Astrocyte (in vitro differentiated cells and primary cell): Measurements from ENCODE around the gene PKMYT1. TPM values are rescaled to one million over a fixed set of nuclear protein-coding genes. Genes with fewer than 3 reads are reported as not detected.

Source experiments
- DNase-seq: peaks from one replicate; pipeline ENCODE4 v3.0.0-alpha.2; 2010; ENCODE audit warnings: low read depth
- FAIRE-seq: peaks from 2 replicates; lab custom pipeline; 2011; peaks lifted over from hg19 to GRCh38; lab: Jason Lieb, UNC
- H2AFZ ChIP-seq: 2 replicates; pipeline ENCODE4 v1.6.0; 2012; ENCODE audit warnings: low read depth, low read length, inconsistent platforms
- H3K27ac ChIP-seq: 2 replicates; pipeline ENCODE4 v1.5.1; 2011; ENCODE audit warnings: low read depth, low read length, inconsistent platforms
- H3K27me3 ChIP-seq: 2 replicates; pipeline ENCODE4 v1.6.0; 2011; ENCODE audit warnings: low read length, inconsistent platforms; ENCODE audit not compliant: insufficient read depth
- H3K36me3 ChIP-seq: 2 replicates; pipeline ENCODE4 v1.5.1; 2011; ENCODE audit warnings: low read length, inconsistent platforms; ENCODE audit not compliant: insufficient read depth
- H3K4me1 ChIP-seq: 2 replicates; pipeline ENCODE4 v1.5.1; 2011; ENCODE audit warnings: low read length, inconsistent platforms; ENCODE audit not compliant: insufficient read depth
- H3K4me2 ChIP-seq: 2 replicates; pipeline ENCODE4 v1.6.0; 2012; ENCODE audit warnings: low read length, inconsistent platforms
- H3K4me3 ChIP-seq: 2 replicates; pipeline ENCODE4 v1.5.1; 2011; ENCODE audit warnings: low read depth, mild to moderate bottlenecking, low read length, inconsistent platforms; ENCODE audit not compliant: insufficient read depth
- H3K79me2 ChIP-seq: 2 replicates; pipeline ENCODE4 v1.6.0; 2012; ENCODE audit warnings: mild to moderate bottlenecking, low read length, inconsistent platforms; ENCODE audit not compliant: insufficient read depth
- H3K9ac ChIP-seq: 2 replicates; pipeline ENCODE4 v1.6.0; 2012; ENCODE audit warnings: mild to moderate bottlenecking, low read length, inconsistent platforms
- H3K9me3 ChIP-seq: 2 replicates; pipeline ENCODE4 v1.5.1; 2012; ENCODE audit warnings: low read depth, mild to moderate bottlenecking, low read length, inconsistent platforms; ENCODE audit not compliant: insufficient read depth
- H4K20me1 ChIP-seq: 2 replicates; pipeline ENCODE4 v1.6.0; 2012; ENCODE audit warnings: low read length, inconsistent platforms; ENCODE audit not compliant: insufficient read depth
- H3K27ac Mint-ChIP-seq: one replicate; pipeline ENCODE4 v1.8.0; 2021; ENCODE audit warnings: mild to moderate bottlenecking, mixed read lengths; ENCODE audit not compliant: unreplicated experiment
- H3K27me3 Mint-ChIP-seq: one replicate; pipeline ENCODE4 v1.8.0; 2021; ENCODE audit warnings: low read depth, mixed read lengths; ENCODE audit not compliant: unreplicated experiment
- H3K36me3 Mint-ChIP-seq: one replicate; pipeline ENCODE4 v1.8.0; 2021; ENCODE audit warnings: low read depth, mixed read lengths; ENCODE audit not compliant: unreplicated experiment
- H3K4me1 Mint-ChIP-seq: one replicate; pipeline ENCODE4 v1.8.0; 2021; ENCODE audit warnings: low read depth, mixed read lengths; ENCODE audit not compliant: unreplicated experiment
- H3K4me3 Mint-ChIP-seq: one replicate; pipeline ENCODE4 v1.8.0; 2021; ENCODE audit warnings: mild to moderate bottlenecking, moderate library complexity, mixed read lengths; ENCODE audit not compliant: unreplicated experiment
- H3K9me3 Mint-ChIP-seq: one replicate; pipeline ENCODE4 v1.8.0; 2021; ENCODE audit warnings: mild to moderate bottlenecking, mixed read lengths; ENCODE audit not compliant: unreplicated experiment
- CTCF ChIP-seq: IDR thresholded peaks from 2 replicates; pipeline ENCODE4 v1.5.1; 2011; ENCODE audit warnings: low read depth, mild to moderate bottlenecking, inconsistent platforms, low read length, moderate library complexity; ENCODE audit not compliant: insufficient read depth
- EZH2 ChIP-seq: IDR thresholded peaks from 2 replicates; pipeline ENCODE4 v1.6.1; 2012; ENCODE audit warnings: mild to moderate bottlenecking, low read length, inconsistent platforms; ENCODE audit not compliant: insufficient read depth
- total RNA-seq: library from RNA; stranded (reverse); gene quantifications from 2 replicates; pipeline ENCODE4 v1.2.1, GENCODE V29; 2021

PKMYT1 gene
- total RNA-seq, 1 donor from 2014 or later: 3.9 TPM

DNA sequence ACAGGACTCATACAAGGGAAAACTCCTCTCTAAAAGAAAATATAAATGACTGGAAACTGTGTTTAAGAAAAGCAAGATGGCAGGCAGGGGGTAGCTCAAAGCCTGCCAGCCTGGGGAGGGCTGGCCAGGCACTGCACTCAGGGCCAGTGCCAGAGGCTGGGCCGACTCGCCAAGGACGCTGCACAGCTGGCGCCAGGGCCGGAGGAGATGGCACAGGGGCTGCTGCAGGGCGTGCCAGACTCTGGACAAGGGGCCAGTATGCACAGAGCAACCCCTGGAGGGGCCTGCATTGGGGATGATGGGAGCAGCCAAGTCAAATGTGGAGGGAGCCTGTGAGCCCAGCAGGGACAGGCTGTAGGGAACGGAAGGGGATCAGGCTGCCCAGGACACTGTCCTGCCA, 4.0 kb downstream of the PKMYT1 start:
- TF ChIP-seq EZH2: no peak
- TF ChIP-seq CTCF: no peak
- Histone ChIP-seq H3K4me3 (no peak overlapping the region), H3K4me2 (no peak overlapping the region), H3K4me1 (peaks cover 13% of the 10 kb centered on the region), H3K27me3 (no peaks in the 10 kb centered on the region), H2AFZ (no peak overlapping the region), H3K79me2 (peaks cover 6% of the 10 kb centered on the region), H3K9me3 (no peaks in the 10 kb centered on the region), H3K27ac (no peak overlapping the region), H3K36me3 (no peaks in the 10 kb centered on the region), H3K9ac (no peak overlapping the region), H4K20me1 (peaks cover 13% of the 10 kb centered on the region)
- Mint-ChIP-seq H3K4me1 (no peaks in the 10 kb centered on the region), H3K36me3 (no peaks in the 10 kb centered on the region), H3K4me3 (no peak overlapping the region), H3K27ac (no peak overlapping the region), H3K9me3 (no peaks in the 10 kb centered on the region), H3K27me3 (peaks cover 14% of the 10 kb centered on the region)
- DNase-seq: no peak
- FAIRE-seq: no peak

DNA sequence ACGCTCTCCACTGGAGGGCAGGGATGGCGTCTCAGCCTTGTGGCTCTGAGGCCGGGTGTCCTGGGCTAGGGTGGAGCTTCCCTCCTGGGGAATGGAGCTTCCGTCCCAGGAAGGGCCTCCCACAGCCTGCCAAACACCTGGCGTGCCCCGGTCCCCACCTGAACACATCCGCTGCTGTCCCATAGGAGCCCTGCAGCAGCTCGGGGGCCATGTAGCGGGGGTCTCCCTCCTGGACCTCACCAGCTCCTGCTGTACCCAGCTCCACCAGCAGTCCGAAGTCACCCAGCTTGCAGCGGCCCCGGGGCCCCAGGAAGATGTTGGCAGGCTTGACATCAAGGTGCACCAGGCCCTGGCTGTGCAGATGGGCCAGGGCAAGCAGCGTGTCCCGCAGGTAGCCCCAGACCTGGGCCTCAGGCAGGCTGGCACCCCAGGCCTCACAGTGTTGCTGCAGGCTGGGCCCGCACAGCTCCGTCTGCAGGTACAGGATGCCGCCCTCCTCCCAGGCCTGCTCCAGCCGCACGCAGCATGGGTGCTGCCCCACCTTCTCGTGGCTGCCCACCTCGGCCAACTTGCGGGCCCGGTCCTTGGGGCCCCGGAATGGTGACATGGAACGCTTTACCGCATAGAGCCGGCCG, 5.0 kb downstream of the PKMYT1 start:
- TF ChIP-seq EZH2 (no peak), CTCF (no peak)
- Mint-ChIP-seq H3K4me1 (no peaks in the 10 kb centered on the region), H3K27me3 (peaks cover 14% of the 10 kb centered on the region), H3K36me3 (no peaks in the 10 kb centered on the region), H3K4me3 (no peak overlapping the region), H3K27ac (no peak overlapping the region), H3K9me3 (no peaks in the 10 kb centered on the region)
- no peak overlapping the region for H3K9ac ChIP-seq
- no peak overlapping the region for H2AFZ ChIP-seq
- no peaks in the 10 kb centered on the region for H3K9me3 ChIP-seq
- FAIRE-seq (no peak), DNase-seq (no peak)
- peaks cover 5% of the 10 kb centered on the region for H3K4me1 ChIP-seq
- no peak overlapping the region for H3K4me2 ChIP-seq
- no peak overlapping the region for H3K27ac ChIP-seq
- no peaks in the 10 kb centered on the region for H3K36me3 ChIP-seq
- H3K27me3 ChIP-seq: no peaks in the 10 kb centered on the region
- no peak overlapping the region for H3K4me3 ChIP-seq
- peaks cover 21% of the 10 kb centered on the region for H4K20me1 ChIP-seq
- H3K79me2 ChIP-seq: peaks cover 6% of the 10 kb centered on the region

GRCh38 chr16:2974319-2975056, 5.8 kb downstream of the PKMYT1 start:
- Mint-ChIP-seq H3K9me3 (no peaks in the 10 kb centered on the region), H3K27ac (no peak overlapping the region), H3K27me3 (peaks cover 14% of the 10 kb centered on the region), H3K4me3 (no peak overlapping the region), H3K4me1 (no peaks in the 10 kb centered on the region), H3K36me3 (no peaks in the 10 kb centered on the region)
- H2AFZ ChIP-seq: no peak overlapping the region
- no peak for TF ChIP-seq CTCF
- no peak for TF ChIP-seq EZH2
- H3K4me3 ChIP-seq: no peak overlapping the region
- FAIRE-seq (no peak), DNase-seq (no peak)
- no peaks in the 10 kb centered on the region for H3K9me3 ChIP-seq
- H3K27me3 ChIP-seq: no peaks in the 10 kb centered on the region
- no peak overlapping the region for H3K27ac ChIP-seq
- H3K79me2 ChIP-seq: peaks cover 3% of the 10 kb centered on the region
- peaks cover 3% of the 10 kb centered on the region for H3K4me1 ChIP-seq
- no peak overlapping the region for H3K9ac ChIP-seq
- no peaks in the 10 kb centered on the region for H3K36me3 ChIP-seq
- H3K4me2 ChIP-seq: no peak overlapping the region
- peaks cover 21% of the 10 kb centered on the region for H4K20me1 ChIP-seq
